IMR-90 (cell line): ENCODE results near the gene SYNPO2. TPM values are rescaled to one million over a fixed set of nuclear protein-coding genes. Genes with fewer than 3 reads are reported as not detected.

Experiments
- ATAC-seq: fragments of 200-7000 bp; cut with Tn5 transposase; 2 replicates; pipeline ENCODE4 v1.9.1; 2020; ENCODE audit warnings: low read depth, mild to moderate bottlenecking, moderate library complexity
- BruUV-seq: library from RNA; stranded (reverse); fragments of 400-500 nt; replicated peaks from 2 replicates; lab custom pipeline; 2021; lab: Mats Ljungman, UMichigan
- CTCF ChIA-PET: fragments of 300-600 bp; formaldehyde crosslinking; extraction: SDS; loops from one replicate; lab custom pipeline; 2021; ENCODE audit warnings: antibody characterized with exemption; lab: Yijun Ruan, JAX
- POLR2A ChIA-PET: fragments of 300-600 bp; sonication (Branson Sonifier 250); formaldehyde crosslinking; loops from one replicate; lab custom pipeline; 2022; ENCODE audit warnings: antibody characterized with exemption; ENCODE audit not compliant: unreplicated experiment; lab: Charles Lee
- DNase-seq: peaks from one replicate; pipeline ENCODE4 v3.0.0; 2013
- H2AFZ ChIP-seq: replicated peaks from 2 replicates; pipeline ENCODE3; 2013; ENCODE audit warnings: low read length, mild to moderate bottlenecking; ENCODE audit not compliant: poor library complexity
- H2AK5ac ChIP-seq: 2 replicates; pipeline ENCODE4 v1.6.1; 2013; ENCODE audit warnings: low read depth, low read length, inconsistent platforms
- H2AK9ac ChIP-seq: replicated peaks from 2 replicates; pipeline ENCODE3; 2013; ENCODE audit warnings: mild to moderate bottlenecking, low read depth, low read length, moderate library complexity; ENCODE audit not compliant: poor library complexity
- H2BK120ac ChIP-seq: 2 replicates; pipeline ENCODE4 v1.6.1; 2013; ENCODE audit warnings: low read depth, low read length, inconsistent platforms
- H2BK15ac ChIP-seq: 3 replicates; pipeline ENCODE4 v1.6.1; 2013; ENCODE audit warnings: low read depth, low read length, inconsistent platforms
- H2BK20ac ChIP-seq: 2 replicates; pipeline ENCODE4 v1.6.1; 2013; ENCODE audit warnings: low read depth, mild to moderate bottlenecking, inconsistent platforms, low read length, moderate library complexity
- H2BK5ac ChIP-seq: 2 replicates; pipeline ENCODE4 v1.6.1; 2013; ENCODE audit warnings: mild to moderate bottlenecking, low read depth, low read length, inconsistent platforms; ENCODE audit not compliant: poor library complexity, severe bottlenecking
- H3K14ac ChIP-seq: replicated peaks from 2 replicates; pipeline ENCODE4 v1.6.1; 2013; ENCODE audit warnings: low read depth, low read length, inconsistent platforms
- H3K18ac ChIP-seq: 2 replicates; pipeline ENCODE4 v1.6.1; 2013; ENCODE audit warnings: low read depth, low read length, control low read depth
- H3K23ac ChIP-seq: 2 replicates; pipeline ENCODE4 v1.6.1; 2013; ENCODE audit warnings: low read depth, low read length, inconsistent platforms
- H3K27ac ChIP-seq: 2 replicates; pipeline ENCODE4 v1.5.1; 2013; ENCODE audit warnings: mild to moderate bottlenecking, control low read depth, low read length; ENCODE audit not compliant: insufficient read depth
- H3K27me3 ChIP-seq: 2 replicates; pipeline ENCODE4 v1.6.1; 2013; ENCODE audit warnings: low read length; ENCODE audit not compliant: control insufficient read depth, insufficient read depth
- H3K36me3 ChIP-seq: 2 replicates; pipeline ENCODE4 v1.6.1; 2013; ENCODE audit warnings: low read length, mixed read lengths; ENCODE audit not compliant: control insufficient read depth, insufficient read depth
- H3K4ac ChIP-seq: 2 replicates; pipeline ENCODE4 v1.6.1; 2013; ENCODE audit warnings: low read depth, low read length, inconsistent platforms
- H3K4me1 ChIP-seq: 2 replicates; pipeline ENCODE4 v1.6.1; 2013; ENCODE audit warnings: low read length, mixed read lengths; ENCODE audit not compliant: control insufficient read depth, insufficient read depth
- H3K4me2 ChIP-seq: 2 replicates; pipeline ENCODE4 v1.6.1; 2013; ENCODE audit warnings: low read depth, mild to moderate bottlenecking, control low read depth, low read length, moderate library complexity
- H3K4me3 ChIP-seq: 2 replicates; pipeline ENCODE4 v1.5.1; 2013; ENCODE audit warnings: low read depth, mild to moderate bottlenecking, control low read depth, low read length, moderate library complexity; ENCODE audit not compliant: insufficient read depth
- H3K56ac ChIP-seq: 2 replicates; pipeline ENCODE4 v1.6.1; 2013; ENCODE audit warnings: low read length, inconsistent platforms; ENCODE audit not compliant: insufficient read depth; ENCODE audit errors: extremely low read depth
- H3K79me1 ChIP-seq, 2 experiments: 2 replicates each; pipeline ENCODE4 v1.6.1; 2013; ENCODE audit warnings: low read length in 2 of 2, inconsistent platforms in 1 of 2, low read depth in 1 of 2
- H3K9ac ChIP-seq: 2 replicates; pipeline ENCODE4 v1.6.1; 2013; ENCODE audit warnings: low read depth, low read length, control low read depth
- H3K9me1 ChIP-seq: 2 replicates; pipeline ENCODE4 v1.6.1; 2013; ENCODE audit warnings: low read length, inconsistent platforms; ENCODE audit not compliant: insufficient read depth
- H3K9me3 ChIP-seq: 2 replicates; pipeline ENCODE4 v1.6.1; 2013; ENCODE audit warnings: low read length; ENCODE audit not compliant: control insufficient read depth, insufficient read depth
- H4K20me1 ChIP-seq: 2 replicates; pipeline ENCODE4 v1.6.1; 2013; ENCODE audit warnings: low read length, inconsistent platforms; ENCODE audit not compliant: insufficient read depth
- H4K5ac ChIP-seq: 2 replicates; pipeline ENCODE4 v1.6.1; 2013; ENCODE audit warnings: mild to moderate bottlenecking, low read depth, low read length, control low read depth
- H4K8ac ChIP-seq, 2 experiments: 2 replicates each; pipeline ENCODE4 v1.6.1; 2013; ENCODE audit warnings: low read depth in 2 of 2, low read length in 2 of 2, control low read depth in 1 of 2, inconsistent platforms in 1 of 2
- H4K91ac ChIP-seq: 2 replicates; pipeline ENCODE4 v1.6.1; 2013; ENCODE audit warnings: low read depth, low read length, inconsistent platforms; ENCODE audit not compliant: insufficient read depth
- MXI1 ChIP-seq: IDR thresholded peaks from 2 replicates; pipeline ENCODE4 v1.6.1; 2012; ENCODE audit warnings: low read depth, mild to moderate bottlenecking, low read length, moderate library complexity, borderline replicate concordance
- NFE2L2 ChIP-seq: fragments of 150-350 bp; IDR thresholded peaks from 2 replicates; pipeline ENCODE4 v1.6.1; 2016; ENCODE audit warnings: low read depth, mild to moderate bottlenecking, low read length
- POLR2A ChIP-seq: IDR thresholded peaks from 2 replicates; pipeline ENCODE4 v1.6.1; 2012; ENCODE audit warnings: mild to moderate bottlenecking, low read depth, low read length
- RCOR1 ChIP-seq: IDR thresholded peaks from 2 replicates; pipeline ENCODE4 v1.6.1; 2012; ENCODE audit warnings: mild to moderate bottlenecking, low read length, improper control_type of control experiment; ENCODE audit not compliant: insufficient replicate concordance
- WGBS, 2 experiments: methylation state at CpG; one replicate each; pipeline versions ENCODE4 v1.1.5 to v1.1.7; 2013; ENCODE audit warnings: missing lambda C conversion rate in 2 of 2; ENCODE audit not compliant: insufficient read length in 1 of 2; ENCODE audit errors: extremely low coverage in 2 of 2; 5-methylcytosine and 5-hydroxymethylcytosine counted together
- dilution Hi-C: fragments of 300-500 bp; cut with HindIII; formaldehyde crosslinking; loops from one replicate; pipeline ENCODE4 v1.14.3; 2018; ENCODE audit warnings: low sequenced_read_pairs; ENCODE audit not compliant: unreplicated experiment
- in situ Hi-C: fragments of 300-500 bp; cut with MboI; formaldehyde crosslinking; loops from 3 replicates; pipeline ENCODE4 v1.14.3; 2019; ENCODE audit warnings: low sequenced_read_pairs, inconsistent platforms, mixed read lengths
- intact Hi-C: fragments of 100-400 bp; cut with micrococcal nuclease; formaldehyde crosslinking; loops from 2 replicates; pipeline ENCODE4 v1.10.0; 2022
- polyA plus RNA-seq, 3 experiments: library from polyadenylated mRNA; depleted of rRNA; stranded (reverse); fragments of >200 nt; gene quantifications; 2 replicates each; pipeline ENCODE4 v1.2.3, GENCODE V29; 2012; ENCODE audit warnings: low replicate concordance in 1 of 3
- total RNA-seq: library from RNA; depleted of rRNA; stranded (reverse); fragments of >200 nt; gene quantifications from 2 replicates; pipeline ENCODE4 v1.2.3, GENCODE V29; 2012

SYNPO2 gene
- total and polyA plus RNA-seq, 2 of the 4 experiments (the other 2 are of a cell fraction), result 0.99 to 1.8 TPM

DNA sequence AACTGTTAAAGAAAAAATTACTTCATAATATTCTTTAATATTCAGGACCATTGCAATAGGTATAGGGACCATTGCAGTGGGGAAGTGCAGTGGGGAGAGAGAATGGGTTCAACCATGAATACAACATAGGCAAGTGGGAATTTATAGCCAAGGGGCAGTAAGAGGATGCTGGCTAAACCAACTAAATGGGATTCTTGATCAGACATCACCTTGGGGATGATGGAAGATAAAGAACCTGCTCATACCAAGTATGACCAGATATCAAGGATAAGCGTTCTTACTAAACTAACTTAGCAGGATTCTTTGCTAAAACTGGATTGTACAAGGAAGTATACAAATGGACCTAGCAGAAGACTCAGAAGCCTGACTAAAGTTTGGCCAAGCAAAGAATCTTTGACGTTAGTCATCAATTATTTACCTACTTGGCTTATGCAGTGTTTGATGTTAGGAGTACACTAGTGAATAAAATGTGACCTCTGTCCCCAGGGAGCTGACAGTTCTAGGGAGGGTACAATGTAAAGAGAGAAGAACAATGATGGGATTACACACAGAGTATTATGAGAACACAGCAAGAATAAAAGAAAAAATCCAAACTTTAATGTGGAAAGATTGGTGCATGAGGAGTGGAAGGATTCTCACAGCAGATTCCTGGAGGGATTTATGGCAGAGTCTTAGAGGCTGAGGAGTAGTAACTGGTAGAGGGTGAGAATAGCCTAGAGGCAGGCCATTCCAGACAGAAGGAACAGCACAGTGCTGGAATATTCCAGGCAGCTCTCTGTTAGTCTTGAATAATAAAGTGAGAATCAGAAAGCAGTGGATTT, 192.3 kb downstream of the SYNPO2 start:
- WGBS, 2 experiments, result no CpG with 5 or more reads among the region's 2 CpGs
- Histone ChIP-seq H3K27ac (no peak overlapping the region), H2BK5ac (no peak overlapping the region), H3K23ac (no peak overlapping the region), H3K18ac (no peak overlapping the region), H2BK120ac (no peak overlapping the region), H2AK9ac (no peak overlapping the region), H4K91ac (no peak overlapping the region), H3K9ac (no peak overlapping the region), H3K56ac (no peak overlapping the region), H2AK5ac (no peak overlapping the region), H3K9me1 (no peaks in the 10 kb centered on the region), H3K79me1 (no peaks in the 10 kb centered on the region), H3K14ac (no peak overlapping the region), H3K4me3 (no peak overlapping the region), H2BK15ac (no peak overlapping the region; the same call in 2 of the 3 replicates), H3K36me3 (no peaks in the 10 kb centered on the region), H3K4me2 (no peak overlapping the region; the same call in 1 of the 2 replicates), H3K27me3 (no peaks in the 10 kb centered on the region), H2AFZ (no peak overlapping the region), H3K4me1 (no peaks in the 10 kb centered on the region; the same call in 1 of the 2 replicates), H3K9me3 (no peaks in the 10 kb centered on the region), H3K4ac (no peak overlapping the region), H4K20me1 (no peaks in the 10 kb centered on the region), H2BK20ac (no peak overlapping the region), H4K8ac (no peak overlapping the region), H4K5ac (no peak overlapping the region)
- ChIA-PET CTCF (no interaction called here), POLR2A (no interaction called here)
- no TSS peak for BruUV-seq
- peak; percentile 62 for ATAC-seq
- in situ Hi-C loops, result no loop called here
- dilution Hi-C loops, result no loop called here
- no peak for DNase-seq
- intact Hi-C loops, result no loop called here
- no peak for TF ChIP-seq NFE2L2
- TF ChIP-seq RCOR1, result no peak
- no peak for TF ChIP-seq MXI1
- TF ChIP-seq POLR2A, result no peak
